ENCODE results near the gene NEFH. TPM values are rescaled to one million over a fixed set of nuclear protein-coding genes. Genes with fewer than 3 reads are reported as not detected.

The NEFH gene
- total RNA-seq, 4 donors from 2014 or later, result 0.30 to 1.0 (median 0.78) TPM; not detected in 1

GRCh38 chr22:29445508-29445907 lies 34.5 kb upstream of the NEFH start:
- no peaks in the 10 kb centered on the region for H3K4me1 ChIP-seq
- no peak for TF ChIP-seq POLR2A (IDR thresholded peaks at IDR 0.05)
- TF ChIP-seq CTCF (IDR thresholded peaks at IDR 0.05), result no peak
- 79 to 84% methylated on average over 4 of the region's 4 CpGs for WGBS, 2 donors
- no peak for DNase-seq (ENCODE audit: low spot score in 2 of 2)
- no peaks in the 10 kb centered on the region for H3K27me3 ChIP-seq
- H3K27ac ChIP-seq, result no peak overlapping the region
- H3K9me3 ChIP-seq, result no peaks in the 10 kb centered on the region
- no peak overlapping the region for H3K4me3 ChIP-seq
- H3K36me3 ChIP-seq, result no peaks in the 10 kb centered on the region

DNA sequence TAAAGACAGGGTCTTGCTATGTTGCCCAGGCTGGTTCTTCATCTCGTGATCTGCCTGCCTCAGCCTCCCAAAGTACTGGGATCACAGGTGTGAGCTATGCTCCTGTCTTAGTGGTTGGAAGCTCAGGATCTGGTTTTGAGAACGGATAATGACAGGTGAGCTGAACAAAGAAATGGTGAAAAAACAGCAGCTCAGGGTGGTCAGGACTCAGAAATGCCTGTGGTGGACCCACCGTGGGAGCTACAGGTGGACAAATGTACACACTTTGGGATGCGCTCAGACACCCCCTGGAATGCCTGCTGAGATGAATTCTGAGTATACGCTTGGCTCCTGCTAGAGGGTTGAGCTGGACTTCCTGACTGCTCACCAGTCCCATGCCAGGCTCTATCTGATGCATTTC lies 32.1 kb upstream of the NEFH start:
- WGBS, 2 donors, result 84 to 92% methylated on average over 5 of the region's 5 CpGs
- Histone ChIP-seq H3K4me3 (no peak overlapping the region), H3K27ac (no peak overlapping the region), H3K36me3 (no peaks in the 10 kb centered on the region), H3K4me1 (no peaks in the 10 kb centered on the region), H3K27me3 (no peaks in the 10 kb centered on the region), H3K9me3 (no peaks in the 10 kb centered on the region)
- no peak for TF ChIP-seq CTCF (IDR thresholded peaks at IDR 0.05)
- TF ChIP-seq EP300 (IDR thresholded peaks at IDR 0.05), result no peak
- no peak for DNase-seq (ENCODE audit: low spot score in 2 of 2)

- 94 to 98% methylated on average over 11 of the region's 11 CpGs for WGBS, 2 donors
- Histone ChIP-seq H3K4me1 (no peaks in the 10 kb centered on the region), H3K4me3 (no peak overlapping the region), H3K27me3 (no peaks in the 10 kb centered on the region), H3K9me3 (no peaks in the 10 kb centered on the region), H3K27ac (no peak overlapping the region), H3K36me3 (no peaks in the 10 kb centered on the region)
- TF ChIP-seq POLR2A (IDR thresholded peaks at IDR 0.05) (no peak), CTCF (IDR thresholded peaks at IDR 0.05) (no peak), EP300 (IDR thresholded peaks at IDR 0.05) (no peak)
- DNase-seq (ENCODE audit: low spot score in 2 of 2), result no peak
Measured at GRCh38 chr22:29449296-29449875, 30.6 kb upstream of the NEFH start.

DNA sequence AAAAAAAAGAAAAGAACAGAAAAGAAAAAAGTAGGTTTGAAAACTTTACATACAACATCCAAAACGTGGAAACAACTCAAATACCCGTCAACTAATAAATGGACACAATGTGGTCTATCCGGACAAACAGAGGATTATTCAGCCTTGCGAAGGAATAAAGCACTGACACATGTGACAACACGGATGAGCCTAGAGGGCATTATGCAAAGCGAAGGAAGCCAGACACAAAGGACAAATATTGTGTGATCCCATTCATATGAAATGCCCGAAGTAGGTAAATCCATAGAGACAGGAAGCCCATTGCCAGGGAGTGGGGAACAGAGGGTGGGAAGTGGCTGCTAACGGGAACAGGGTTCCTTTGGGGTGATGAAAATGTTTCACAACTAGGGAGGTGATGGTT lies 29.8 kb upstream of the NEFH start:
- H3K9me3 ChIP-seq, result no peaks in the 10 kb centered on the region
- TF ChIP-seq POLR2A (IDR thresholded peaks at IDR 0.05) (no peak), CTCF (IDR thresholded peaks at IDR 0.05) (no peak), EP300 (IDR thresholded peaks at IDR 0.05) (no peak)
- no peaks in the 10 kb centered on the region for H3K27me3 ChIP-seq
- no peak for DNase-seq (ENCODE audit: low spot score in 2 of 2)
- no peaks in the 10 kb centered on the region for H3K4me1 ChIP-seq
- no peak overlapping the region for H3K4me3 ChIP-seq
- no peaks in the 10 kb centered on the region for H3K36me3 ChIP-seq
- no peak overlapping the region for H3K27ac ChIP-seq
- WGBS, 2 donors, result 59 to 65% methylated on average over 8 of the region's 8 CpGs

DNA sequence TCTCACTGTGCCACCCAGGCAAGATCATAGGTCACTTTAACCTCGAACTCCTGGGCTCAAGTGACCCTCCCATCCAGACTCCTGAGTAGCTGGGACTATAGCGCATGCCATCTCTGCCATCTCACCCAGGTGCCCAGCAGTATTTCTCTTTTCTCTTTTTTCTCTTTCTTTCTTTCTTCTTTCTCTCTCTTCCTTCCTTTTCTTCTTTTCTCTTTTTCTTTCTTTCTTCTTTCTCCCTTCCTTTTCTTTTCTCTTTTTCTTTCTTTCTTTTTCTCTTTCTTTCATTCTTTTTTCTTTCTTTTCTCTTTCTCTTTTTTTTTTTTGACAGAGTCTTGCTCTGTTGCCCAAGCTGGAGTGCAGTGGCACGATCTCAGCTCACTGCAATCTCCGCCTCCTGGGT lies 28.2 kb upstream of the NEFH start:
- WGBS, 2 donors, result 87 to 91% methylated on average over 4 of the region's 4 CpGs
- no peaks in the 10 kb centered on the region for H3K9me3 ChIP-seq

More for the DNA sequence above, 28.2 kb upstream of the NEFH start:
- no peak overlapping the region for H3K27ac ChIP-seq
- no peak for DNase-seq (ENCODE audit: low spot score in 2 of 2)
- H3K36me3 ChIP-seq, result no peaks in the 10 kb centered on the region
- TF ChIP-seq EP300 (IDR thresholded peaks at IDR 0.05) (no peak), POLR2A (IDR thresholded peaks at IDR 0.05) (no peak), CTCF (IDR thresholded peaks at IDR 0.05) (no peak)
- H3K4me3 ChIP-seq, result no peak overlapping the region
- no peaks in the 10 kb centered on the region for H3K27me3 ChIP-seq
- no peaks in the 10 kb centered on the region for H3K4me1 ChIP-seq
